Epithelial cell of proximal tubule (primary cell): ENCODE data around the gene OR2V2. TPM values are rescaled to one million over a fixed set of nuclear protein-coding genes. Genes with fewer than 3 reads are reported as not detected.

Experiments
- DNase-seq: peaks from one replicate; pipeline ENCODE4 v3.0.0-alpha.2; 2011; ENCODE audit warnings: low read depth
- H3K4me3 ChIP-seq: 2 replicates; pipeline ENCODE4 v1.5.1; 2011; ENCODE audit warnings: low read depth, mild to moderate bottlenecking, low read length
- CTCF ChIP-seq: conservative IDR thresholded peaks from 2 replicates; pipeline ENCODE4 v1.5.1; 2012; ENCODE audit warnings: low read depth, mild to moderate bottlenecking, low read length
- total RNA-seq: library from RNA; depleted of rRNA; stranded (reverse); fragments of >200 nt; gene quantifications from 2 replicates; pipeline ENCODE4 v1.2.3, GENCODE V29; 2015

Gene OR2V2
- total RNA-seq, 1 donor from 2014 or later, result not detected

GRCh38 chr5:181130832-181131496, 16.4 kb upstream of the OR2V2 start, which contains the start of gene OR2V1:
TSS of gene OR2V1 (minus strand) at chr5:181131169. CDS start at chr5:181125304, 5,865 bp downstream.
- no peak for DNase-seq
- H3K4me3 ChIP-seq, result no peak within 1 kb of the TSS
- no peak for TF ChIP-seq CTCF

DNA sequence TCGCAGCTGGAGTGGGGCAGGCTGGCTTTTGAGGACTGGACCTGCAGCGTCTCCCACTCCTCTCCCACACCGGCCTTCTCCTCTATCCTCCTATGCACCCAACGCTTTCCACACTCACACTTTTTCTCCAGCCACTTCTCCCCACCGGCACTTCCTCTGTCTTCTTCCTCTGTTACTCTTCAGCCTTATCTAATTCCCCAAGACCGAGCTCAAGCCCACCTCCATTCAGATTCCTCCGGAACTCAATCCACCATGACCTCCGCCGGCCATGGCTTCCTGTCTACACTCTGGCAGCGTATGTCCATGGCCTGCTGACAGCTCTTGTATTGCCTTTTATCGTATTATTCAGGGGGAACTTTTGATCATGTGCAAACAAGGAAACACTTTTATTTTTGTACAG, 15.9 kb upstream of the OR2V2 start:
- no peak for DNase-seq
- no peak for TF ChIP-seq CTCF
- no peak overlapping the region for H3K4me3 ChIP-seq

- no peak for TF ChIP-seq CTCF
- DNase-seq, result no peak
- no peak overlapping the region for H3K4me3 ChIP-seq
Observed at GRCh38 chr5:181133083-181133482, 14.3 kb upstream of the OR2V2 start.

DNA sequence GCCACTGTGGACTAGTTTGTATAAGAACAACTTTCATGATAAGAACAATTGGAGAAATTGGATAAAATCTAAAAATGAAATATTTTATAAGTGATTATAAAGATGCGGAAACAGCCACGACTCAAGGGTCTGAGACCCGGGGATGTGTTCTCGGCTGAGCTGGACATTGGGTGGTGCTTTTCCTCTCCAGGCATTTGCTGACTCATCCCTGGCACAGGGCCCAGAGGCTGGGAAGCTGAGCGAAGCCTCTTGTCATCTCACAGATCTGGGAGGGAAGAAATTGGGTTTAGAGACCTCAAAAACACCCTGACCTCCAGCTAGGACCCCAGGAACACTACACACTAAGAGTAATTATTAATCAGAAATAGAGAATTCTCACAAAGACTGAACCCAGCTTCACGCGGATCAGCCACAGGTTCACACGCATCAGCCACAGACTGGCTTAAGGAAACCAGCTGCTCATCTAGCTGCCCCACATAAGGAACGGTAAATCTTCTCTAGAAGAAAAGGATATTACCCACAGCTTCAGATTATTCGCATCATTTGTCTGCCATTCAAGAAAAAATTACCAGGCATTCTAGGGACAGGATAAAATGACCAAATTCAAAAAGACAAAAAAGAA, 13.7 kb upstream of the OR2V2 start:
- no peak overlapping the region for H3K4me3 ChIP-seq
- DNase-seq, result peak; percentile 29
- no peak for TF ChIP-seq CTCF

- no peak for TF ChIP-seq CTCF
- DNase-seq, result no peak
- H3K4me3 ChIP-seq, result no peak overlapping the region
Observed at GRCh38 chr5:181134259-181134658, 13.1 kb upstream of the OR2V2 start.

GRCh38 chr5:181136361-181136955, 10.9 kb upstream of the OR2V2 start:
- no peak overlapping the region for H3K4me3 ChIP-seq
- DNase-seq, result no peak
- no peak for TF ChIP-seq CTCF
